Sigmoid colon (tissue), 4 donors: ENCODE measurements around the gene RAB11FIP5.

Source experiments
- CTCF ChIP-seq, 4 experiments: fragments of 450-650 bp in 3 of 4; fragments of 200-600 bp in 1 of 4; IDR thresholded peaks; one replicate each; pipeline ENCODE4 v1.5.1; 2016 to 2019; ENCODE audit warnings: antibody characterized with exemption in 4 of 4, mild to moderate bottlenecking in 3 of 4, moderate library complexity in 2 of 4
- EP300 ChIP-seq, 4 donors: sonication (generic); formaldehyde crosslinking; IDR thresholded peaks; one replicate each; pipeline ENCODE4 v1.6.1; 2017; ENCODE audit warnings: antibody characterized with exemption in 4 of 4
- POLR2A ChIP-seq, 2 donors: fragments of 450-650 bp; IDR thresholded peaks; one replicate each; pipeline ENCODE4 v1.6.1; 2016; ENCODE audit warnings: antibody characterized with exemption in 2 of 2, mild to moderate bottlenecking in 2 of 2, moderate library complexity in 2 of 2
- POLR2AphosphoS5 ChIP-seq, 4 donors: sonication (generic); formaldehyde crosslinking; IDR thresholded peaks; one replicate each; pipeline ENCODE4 v1.6.1; 2017; ENCODE audit warnings: antibody characterized with exemption in 4 of 4

GRCh38 chr2:73036766-73037165, 76.0 kb downstream of the RAB11FIP5 start:
- TF ChIP-seq CTCF (IDR thresholded peaks at IDR 0.05) (no peak), POLR2AphosphoS5 (IDR thresholded peaks at IDR 0.05) (no peak), POLR2A (IDR thresholded peaks at IDR 0.05) (no peak), EP300 (IDR thresholded peaks at IDR 0.05) (no peak)
